Fibroblast of lung (primary cell): ENCODE measurements around the gene SEMA6A. TPM values are rescaled to one million over a fixed set of nuclear protein-coding genes. Genes with fewer than 3 reads are reported as not detected.

Experiments used
- DNase-seq, 2 donors: peaks; one replicate each; pipeline versions ENCODE4 v3.0.0 to v3.0.0-alpha.2; 2010; ENCODE audit warnings: low read depth in 2 of 2
- H2AFZ ChIP-seq: 2 replicates; pipeline ENCODE4 v1.5.1; 2012; ENCODE audit warnings: low read length, control low read depth, inconsistent platforms
- H3K27ac ChIP-seq: 2 replicates; pipeline ENCODE4 v1.5.1; 2011; ENCODE audit warnings: low read length, control low read depth; ENCODE audit not compliant: insufficient read depth
- H3K27me3 ChIP-seq: 2 replicates; pipeline ENCODE4 v1.5.1; 2011; ENCODE audit warnings: mild to moderate bottlenecking, low read length; ENCODE audit not compliant: control insufficient read depth, insufficient read depth
- H3K36me3 ChIP-seq: 2 replicates; pipeline ENCODE4 v1.5.1; 2011; ENCODE audit warnings: low read length; ENCODE audit not compliant: control insufficient read depth, insufficient read depth
- H3K4me1 ChIP-seq: 2 replicates; pipeline ENCODE4 v1.5.1; 2011; ENCODE audit warnings: low read length; ENCODE audit not compliant: control insufficient read depth, insufficient read depth; ENCODE audit errors: extremely low read depth
- H3K4me2 ChIP-seq: 2 replicates; pipeline ENCODE4 v1.5.1; 2011; ENCODE audit warnings: low read length, control low read depth; ENCODE audit not compliant: insufficient read depth; ENCODE audit errors: extremely low read depth
- H3K4me3 ChIP-seq, 4 experiments: fragments of 200-600 bp in 1 of 4; sonication (generic) in 1 of 4; replicated peaks in 1 of 4; 2 replicates each; pipeline ENCODE4 v1.5.1; 2011 to 2016; ENCODE audit warnings: low read length in 4 of 4, low read depth in 3 of 4, mild to moderate bottlenecking in 3 of 4, control low read depth in 2 of 4, inconsistent platforms in 1 of 4, mixed read lengths in 1 of 4; ENCODE audit not compliant: insufficient read depth in 1 of 4; ENCODE audit errors: control extremely low read depth in 1 of 4
- H3K79me2 ChIP-seq: 2 replicates; pipeline ENCODE4 v1.5.1; 2012; ENCODE audit warnings: mild to moderate bottlenecking, low read length, inconsistent platforms; ENCODE audit not compliant: control insufficient read depth, insufficient read depth
- H3K9ac ChIP-seq: 2 replicates; pipeline ENCODE4 v1.5.1; 2011; ENCODE audit warnings: mild to moderate bottlenecking, low read length, control low read depth; ENCODE audit not compliant: insufficient read depth
- H3K9me3 ChIP-seq: 2 replicates; pipeline ENCODE4 v1.5.1; 2012; ENCODE audit warnings: low read depth, low read length; ENCODE audit not compliant: control insufficient read depth, insufficient read depth
- H4K20me1 ChIP-seq: 2 replicates; pipeline ENCODE4 v1.5.1; 2011; ENCODE audit warnings: low read length; ENCODE audit not compliant: control insufficient read depth, insufficient read depth; ENCODE audit errors: extremely low read depth
- EZH2 ChIP-seq: IDR thresholded peaks from 2 replicates; pipeline ENCODE4 v1.5.1; 2012; ENCODE audit warnings: low read length, control low read depth, mild to moderate bottlenecking; ENCODE audit errors: missing control alignments
- polyA plus RNA-seq, 2 donors: library from polyadenylated mRNA; depleted of rRNA in 1 of 2; stranded (reverse) in 1 of 2; unstranded in 1 of 2; fragments of >200 nt; gene quantifications; 2 replicates each; pipeline ENCODE4 v1.2.1, GENCODE V29; 2011 to 2012; ENCODE audit warnings: missing spikeins in 1 of 2
- total RNA-seq: library from RNA; depleted of rRNA; stranded (reverse); fragments of >200 nt; gene quantifications from 2 replicates; pipeline ENCODE4 v1.2.1, GENCODE V29; 2014
- TF ChIP-seq, protein P1 (sequence below), 2 donors: IDR thresholded peaks in 1 of 2; conservative IDR thresholded peaks in 1 of 2; 1 replicate in 1 of 2; 2 replicates in 1 of 2; pipeline ENCODE4 v1.5.1; 2011 to 2012; ENCODE audit warnings: low read length in 2 of 2, control low read depth in 1 of 2, inconsistent platforms in 1 of 2, low read depth in 1 of 2, mild to moderate bottlenecking in 1 of 2

SEMA6A gene
- total and polyA plus RNA-seq, 2 donors (not counting 1 experiment from before 2014, with no cell fraction given): 0.17 to 0.22 TPM

DNA sequence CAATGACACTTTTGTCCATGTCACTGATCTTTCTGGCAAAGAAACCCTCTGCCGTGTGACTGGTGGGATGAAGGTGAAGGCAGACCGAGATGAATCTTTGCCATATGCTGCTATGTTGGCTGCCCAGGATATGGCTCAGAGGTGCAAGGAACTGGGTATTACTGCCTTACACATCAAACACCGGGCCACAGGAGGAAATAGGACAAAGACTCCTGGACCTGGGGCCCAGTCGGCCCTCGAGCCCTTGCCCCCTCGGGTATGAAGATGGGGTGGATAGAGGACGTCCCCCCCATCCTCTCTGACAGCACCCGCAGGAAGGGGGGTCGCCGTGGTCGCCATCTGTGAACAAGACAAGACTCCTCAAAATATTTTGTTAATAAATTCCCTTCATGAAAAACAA lies 12.0 kb downstream of the SEMA6A start:
- H3K9me3 ChIP-seq: no peaks in the 10 kb centered on the region
- H3K4me1 ChIP-seq: no peaks in the 10 kb centered on the region
- no peaks in the 10 kb centered on the region for H4K20me1 ChIP-seq
- DNase-seq: no peak
- H3K79me2 ChIP-seq: no peaks in the 10 kb centered on the region
- H3K27ac ChIP-seq: no peak overlapping the region
- no peak overlapping the region for H3K4me3 ChIP-seq
- H2AFZ ChIP-seq: no peak overlapping the region
- H3K36me3 ChIP-seq: no peaks in the 10 kb centered on the region
- H3K27me3 ChIP-seq: no peaks in the 10 kb centered on the region
- no peak overlapping the region for H3K4me2 ChIP-seq
- TF ChIP-seq EZH2: no peak
- TF ChIP-seq, protein P1, sequence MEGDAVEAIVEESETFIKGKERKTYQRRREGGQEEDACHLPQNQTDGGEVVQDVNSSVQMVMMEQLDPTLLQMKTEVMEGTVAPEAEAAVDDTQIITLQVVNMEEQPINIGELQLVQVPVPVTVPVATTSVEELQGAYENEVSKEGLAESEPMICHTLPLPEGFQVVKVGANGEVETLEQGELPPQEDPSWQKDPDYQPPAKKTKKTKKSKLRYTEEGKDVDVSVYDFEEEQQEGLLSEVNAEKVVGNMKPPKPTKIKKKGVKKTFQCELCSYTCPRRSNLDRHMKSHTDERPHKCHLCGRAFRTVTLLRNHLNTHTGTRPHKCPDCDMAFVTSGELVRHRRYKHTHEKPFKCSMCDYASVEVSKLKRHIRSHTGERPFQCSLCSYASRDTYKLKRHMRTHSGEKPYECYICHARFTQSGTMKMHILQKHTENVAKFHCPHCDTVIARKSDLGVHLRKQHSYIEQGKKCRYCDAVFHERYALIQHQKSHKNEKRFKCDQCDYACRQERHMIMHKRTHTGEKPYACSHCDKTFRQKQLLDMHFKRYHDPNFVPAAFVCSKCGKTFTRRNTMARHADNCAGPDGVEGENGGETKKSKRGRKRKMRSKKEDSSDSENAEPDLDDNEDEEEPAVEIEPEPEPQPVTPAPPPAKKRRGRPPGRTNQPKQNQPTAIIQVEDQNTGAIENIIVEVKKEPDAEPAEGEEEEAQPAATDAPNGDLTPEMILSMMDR (conservative IDR thresholded peaks at IDR 0.05 in 1 of 2, IDR thresholded peaks at IDR 0.05 in 1 of 2; ENCODE audit: low read depth in 1 of 2, low read length in 2 of 2): no peak
- H3K9ac ChIP-seq: no peak overlapping the region

DNA sequence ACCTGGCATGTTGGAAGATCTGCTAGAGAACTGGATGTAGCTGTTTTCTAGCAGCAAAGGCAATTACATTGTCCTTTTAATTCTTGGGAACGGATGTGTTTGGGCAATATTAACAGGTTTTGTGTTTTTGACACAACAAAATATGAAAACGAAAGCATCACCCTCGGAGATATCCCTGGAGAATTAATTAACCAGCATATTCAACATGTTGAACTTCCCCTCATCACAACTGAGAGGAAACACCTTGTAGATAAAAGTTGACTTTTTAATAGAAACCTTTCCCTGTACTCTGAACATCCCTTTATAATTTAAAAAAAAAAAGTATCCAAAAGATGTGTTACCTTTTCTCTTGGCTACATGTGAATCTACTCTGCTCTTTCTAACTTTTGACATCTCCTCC lies 13.0 kb downstream of the SEMA6A start:
- no peak overlapping the region for H3K4me2 ChIP-seq
- no peaks in the 10 kb centered on the region for H3K79me2 ChIP-seq
- H3K9me3 ChIP-seq: no peaks in the 10 kb centered on the region
- TF ChIP-seq, protein P1 (conservative IDR thresholded peaks at IDR 0.05 in 1 of 2, IDR thresholded peaks at IDR 0.05 in 1 of 2; ENCODE audit: low read depth in 1 of 2, low read length in 2 of 2): no peak
- no peak for TF ChIP-seq EZH2
- H3K27me3 ChIP-seq: no peaks in the 10 kb centered on the region
- H3K9ac ChIP-seq: no peak overlapping the region
- no peaks in the 10 kb centered on the region for H4K20me1 ChIP-seq
- no peaks in the 10 kb centered on the region for H3K36me3 ChIP-seq
- H3K4me1 ChIP-seq: no peaks in the 10 kb centered on the region
- DNase-seq: no peak
- H3K27ac ChIP-seq: no peak overlapping the region
- H2AFZ ChIP-seq: no peak overlapping the region
- no peak overlapping the region for H3K4me3 ChIP-seq

DNA sequence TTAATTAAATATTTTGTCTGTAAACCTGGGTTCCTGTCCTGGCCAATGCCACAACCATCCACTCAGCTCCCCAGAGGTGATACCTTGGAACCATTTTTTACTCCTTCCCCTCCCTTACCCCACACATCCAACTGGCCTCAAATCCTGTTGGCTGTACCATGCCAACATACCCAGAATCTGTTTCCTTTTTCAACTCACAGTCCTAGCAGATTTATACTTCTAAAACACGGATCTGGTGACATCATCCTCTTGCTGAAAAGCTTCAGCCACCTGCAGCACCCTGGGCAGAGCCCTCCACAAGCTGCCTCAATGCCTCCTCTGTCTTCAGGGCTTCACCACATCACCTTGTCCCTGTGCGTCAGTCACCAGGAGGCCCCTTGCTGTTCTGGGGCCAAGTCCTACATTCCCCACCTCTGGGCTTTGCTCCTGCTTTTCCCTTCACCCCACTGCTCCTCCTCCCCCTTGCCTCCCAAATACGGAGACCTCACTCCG lies 14.9 kb downstream of the SEMA6A start:
- Histone ChIP-seq H4K20me1 (no peaks in the 10 kb centered on the region), H3K9ac (no peak overlapping the region), H3K4me3 (no peak overlapping the region), H3K36me3 (no peaks in the 10 kb centered on the region), H3K9me3 (no peaks in the 10 kb centered on the region), H3K4me2 (no peak overlapping the region), H3K4me1 (no peaks in the 10 kb centered on the region), H3K79me2 (no peaks in the 10 kb centered on the region), H3K27me3 (no peaks in the 10 kb centered on the region), H3K27ac (no peak overlapping the region), H2AFZ (no peak overlapping the region)
- DNase-seq: no peak
- TF ChIP-seq, protein P1 (conservative IDR thresholded peaks at IDR 0.05 in 1 of 2, IDR thresholded peaks at IDR 0.05 in 1 of 2; ENCODE audit: low read depth in 1 of 2, low read length in 2 of 2): no peak
- no peak for TF ChIP-seq EZH2
